HK-2 (cell line): Measurements from ENCODE around the gene SIK3.

Experiments used
- DNase-seq: peaks from one replicate; pipeline ENCODE4 v3.0.0-alpha.2; 2018; ENCODE audit not compliant: unreplicated experiment

The SIK3 gene

DNA sequence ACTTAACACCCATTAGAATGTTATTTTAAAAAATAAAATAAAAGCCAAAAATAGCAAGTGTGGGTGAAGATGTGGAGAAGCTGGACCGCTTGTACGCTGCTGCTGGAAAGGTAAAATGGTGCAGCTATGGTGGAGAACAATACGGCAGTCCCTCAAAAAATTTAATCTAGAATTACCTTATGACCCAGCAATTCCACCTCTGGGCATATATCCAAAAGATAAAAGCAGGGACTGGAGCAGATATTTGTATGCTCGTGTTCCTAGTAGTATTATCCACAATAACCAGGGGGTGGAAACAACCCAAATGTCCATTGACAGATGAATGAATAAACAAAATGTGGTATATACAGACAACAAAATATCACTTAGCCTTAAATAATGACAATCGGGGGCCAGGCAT, 300.4 kb downstream of the SIK3 start:
- DNase-seq: no peak

DNA sequence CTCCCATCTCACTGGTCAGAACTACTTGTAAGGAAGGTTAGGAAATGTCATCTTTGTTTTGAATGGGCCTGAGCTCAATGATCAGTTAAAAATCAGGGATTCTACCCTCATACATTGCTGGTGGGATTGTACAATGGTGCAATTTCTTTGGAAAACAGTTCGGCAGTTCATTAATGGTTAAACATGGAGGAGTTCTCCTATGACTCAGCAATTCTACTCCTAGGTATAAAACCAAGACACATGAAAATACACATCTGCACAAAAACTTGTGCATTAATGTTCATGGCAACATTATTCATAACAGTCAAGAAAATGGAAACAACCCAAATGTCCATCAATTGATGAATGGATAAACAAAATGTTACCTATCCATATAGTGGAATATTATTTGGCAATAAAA, 301.7 kb downstream of the SIK3 start:
- DNase-seq: no peak

DNA sequence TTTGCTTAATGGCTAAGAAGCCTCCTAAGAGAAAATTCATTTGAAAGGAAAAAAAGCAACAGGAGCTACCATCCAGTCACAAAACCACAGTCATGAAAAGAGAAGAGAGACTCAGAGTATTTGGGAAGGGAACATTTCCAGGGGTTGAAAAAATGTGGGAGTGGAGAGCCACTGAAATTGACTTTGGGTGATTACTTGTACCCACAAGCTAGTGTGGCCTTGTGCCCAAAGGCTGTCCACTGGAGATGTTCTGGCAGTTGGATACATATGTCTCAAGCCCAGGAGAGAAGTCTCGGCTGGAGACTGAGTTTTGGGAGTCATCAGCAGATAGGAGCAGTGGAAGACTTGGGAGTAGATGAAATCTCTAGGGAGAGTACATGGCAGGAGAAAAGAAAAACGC, 303.4 kb downstream of the SIK3 start:
- no peak for DNase-seq

DNA sequence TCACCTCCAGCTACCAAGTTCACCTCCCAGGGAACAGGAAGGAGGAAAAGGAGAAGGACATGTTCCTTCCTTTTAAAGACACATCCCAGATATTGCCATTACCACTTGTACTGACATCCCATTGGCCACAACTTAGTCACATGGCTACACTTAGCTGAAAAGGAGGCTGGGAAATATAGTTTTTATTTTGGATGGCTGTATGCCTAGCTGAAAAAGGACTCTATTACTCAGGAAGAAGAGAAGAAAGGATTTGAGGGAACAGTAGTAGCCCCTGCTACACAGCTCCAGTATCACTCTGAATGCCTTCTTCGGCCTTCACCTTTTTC, 304.5 kb downstream of the SIK3 start:
- DNase-seq: no peak
